HepG2 (cell line): ENCODE results near the gene SETD1B. TPM values are rescaled to one million over a fixed set of nuclear protein-coding genes. Genes with fewer than 3 reads are reported as not detected.

Experiments used
- EEA1 ChIP-seq: sonication (generic); formaldehyde crosslinking; IDR thresholded peaks from 2 replicates; pipeline ENCODE4 v1.5.1; 2020; ENCODE audit warnings: mild to moderate bottlenecking, missing genetic modification reagents, borderline replicate concordance
- FOSL2 ChIP-seq: sonication (generic); formaldehyde crosslinking; IDR thresholded peaks from 2 replicates; pipeline ENCODE4 v1.4.0; 2020; ENCODE audit warnings: missing genetic modification reagents
- FOXO4 ChIP-seq: sonication (generic); formaldehyde crosslinking; conservative IDR thresholded peaks from 2 replicates; pipeline ENCODE4 v1.8.1; 2023; ENCODE audit warnings: missing genetic modification reagents
- GFI1 ChIP-seq: sonication (generic); formaldehyde crosslinking; IDR thresholded peaks from 2 replicates; pipeline ENCODE4 v1.5.0; 2020; ENCODE audit warnings: missing genetic modification reagents, mild to moderate bottlenecking, borderline replicate concordance
- HHEX ChIP-seq: IDR thresholded peaks from 2 replicates; pipeline ENCODE4 v1.6.1; 2016; ENCODE audit warnings: control low read depth
- HNF4G ChIP-seq, 2 experiments: sonication (generic) in 1 of 2; formaldehyde crosslinking in 1 of 2; IDR thresholded peaks; 2 replicates each; pipeline versions ENCODE4 v1.4.0 to v1.6.1; 2011 to 2020; ENCODE audit warnings: borderline replicate concordance in 2 of 2, low read depth in 2 of 2, mild to moderate bottlenecking in 2 of 2, low read length in 1 of 2, missing genetic modification reagents in 1 of 2, moderate library complexity in 1 of 2
- ISL2 ChIP-seq: sonication (generic); formaldehyde crosslinking; IDR thresholded peaks from 2 replicates; pipeline ENCODE4 v1.5.0; 2020; ENCODE audit warnings: missing genetic modification reagents
- KAT7 ChIP-seq: IDR thresholded peaks from 2 replicates; pipeline ENCODE4 v1.6.1; 2018; ENCODE audit warnings: borderline replicate concordance, missing compliant biosample characterization
- RXRB ChIP-seq: IDR thresholded peaks from 2 replicates; pipeline ENCODE4 v1.6.1; 2016; ENCODE audit warnings: borderline replicate concordance, missing genetic modification reagents, missing compliant biosample characterization
- ZNF142 ChIP-seq: sonication (generic); formaldehyde crosslinking; IDR thresholded peaks from 2 replicates; pipeline ENCODE4 v1.4.0; 2020; ENCODE audit warnings: missing genetic modification reagents
- ZNF350 ChIP-seq: sonication (generic); formaldehyde crosslinking; IDR thresholded peaks from 2 replicates; pipeline ENCODE4 v1.4.0; 2020; ENCODE audit warnings: mild to moderate bottlenecking, low read depth, missing genetic modification reagents, borderline replicate concordance
- ZNF589 ChIP-seq: sonication (generic); formaldehyde crosslinking; conservative IDR thresholded peaks from 2 replicates; pipeline ENCODE4 v1.8.0; 2022; ENCODE audit warnings: mild to moderate bottlenecking, moderate library complexity, missing genetic modification reagents
- ZNF605 ChIP-seq: sonication (generic); formaldehyde crosslinking; IDR thresholded peaks from 2 replicates; pipeline ENCODE4 v1.8.0; 2022; ENCODE audit warnings: mild to moderate bottlenecking, missing genetic modification reagents
- ZNF607 ChIP-seq: sonication (generic); formaldehyde crosslinking; IDR thresholded peaks from 2 replicates; pipeline ENCODE4 v1.5.1; 2020; ENCODE audit warnings: missing genetic modification reagents, mild to moderate bottlenecking, borderline replicate concordance
- polyA plus RNA-seq, 8 experiments: library from polyadenylated mRNA; depleted of rRNA in 3 of 8; stranded (reverse) in 7 of 8; unstranded in 1 of 8; fragments of >200 nt; fragmentation: Illumina TruSeq in 4 of 8; extraction: Trizol in 4 of 8; gene quantifications; 2 replicates each; pipeline versions ENCODE4 v1.2.1 to v1.2.3, GENCODE V29; 2011 to 2016; ENCODE audit warnings: low read depth in 4 of 8, missing spikeins in 1 of 8, mixed read lengths in 1 of 8; ENCODE audit not compliant: insufficient read depth in 1 of 8
- total RNA-seq, 5 experiments: library from RNA; depleted of rRNA; stranded (reverse); fragments of >200 nt; fragmentation: Illumina TruSeq; extraction: Trizol; gene quantifications; 2 replicates each; pipeline ENCODE4 v1.2.3, GENCODE V29; 2016; ENCODE audit warnings: low read depth in 1 of 5
- TF ChIP-seq, protein P1 (sequence below): sonication (generic); formaldehyde crosslinking; IDR thresholded peaks from 2 replicates; pipeline ENCODE4 v1.4.0; 2020; ENCODE audit warnings: missing genetic modification reagents, borderline replicate concordance

The SETD1B gene
- total and polyA plus RNA-seq, 2 of the 13 experiments (the other 11 are each of a cell fraction or from before 2014, with no cell fraction given), result 1.1 to 1.4 TPM

GRCh38 chr12:121858662-121859572, 55.1 kb downstream of the SETD1B start, which contains the start of gene HPD (continued):
- TF ChIP-seq ZNF142 (CRISPR knock-in tag) (0 out of 2 replicates have a peak, but pooled peaks have one; percentile 22), ZNF350 (CRISPR knock-in tag) (peak; percentile 19; the same call in 1 of the 2 replicates), HHEX (CRISPR knock-in tag) (no peak), ISL2 (CRISPR knock-in tag) (peak; percentile 33; the same call in 1 of the 2 replicates), EEA1 (CRISPR knock-in tag) (no peak), FOXO4 (CRISPR knock-in tag) (no peak), RXRB (CRISPR knock-in tag) (peak; percentile 31; the same call in 1 of the 2 replicates), ZNF605 (CRISPR knock-in tag) (peak; percentile 47; the same call in 1 of the 2 replicates), FOSL2 (peak; percentile 90), KAT7 (CRISPR knock-in tag) (peak; percentile 72; the same call in 1 of the 2 replicates), HNF4G (IDR thresholded peaks at IDR 0.05; ENCODE audit: borderline replicate concordance, low read depth, low read length) (peak; percentile 84), HNF4G (CRISPR knock-in tag; IDR thresholded peaks at IDR 0.05; ENCODE audit: borderline replicate concordance, low read depth) (0 out of 2 replicates have a peak, but pooled peaks have one; percentile 71), GFI1 (CRISPR knock-in tag) (peak; percentile 42; the same call in 1 of the 2 replicates), ZNF607 (CRISPR knock-in tag) (peak; percentile 75), ZNF589 (CRISPR knock-in tag) (0 out of 2 replicates have a peak, but pooled peaks have one; percentile 42)
- TF ChIP-seq, protein P1, sequence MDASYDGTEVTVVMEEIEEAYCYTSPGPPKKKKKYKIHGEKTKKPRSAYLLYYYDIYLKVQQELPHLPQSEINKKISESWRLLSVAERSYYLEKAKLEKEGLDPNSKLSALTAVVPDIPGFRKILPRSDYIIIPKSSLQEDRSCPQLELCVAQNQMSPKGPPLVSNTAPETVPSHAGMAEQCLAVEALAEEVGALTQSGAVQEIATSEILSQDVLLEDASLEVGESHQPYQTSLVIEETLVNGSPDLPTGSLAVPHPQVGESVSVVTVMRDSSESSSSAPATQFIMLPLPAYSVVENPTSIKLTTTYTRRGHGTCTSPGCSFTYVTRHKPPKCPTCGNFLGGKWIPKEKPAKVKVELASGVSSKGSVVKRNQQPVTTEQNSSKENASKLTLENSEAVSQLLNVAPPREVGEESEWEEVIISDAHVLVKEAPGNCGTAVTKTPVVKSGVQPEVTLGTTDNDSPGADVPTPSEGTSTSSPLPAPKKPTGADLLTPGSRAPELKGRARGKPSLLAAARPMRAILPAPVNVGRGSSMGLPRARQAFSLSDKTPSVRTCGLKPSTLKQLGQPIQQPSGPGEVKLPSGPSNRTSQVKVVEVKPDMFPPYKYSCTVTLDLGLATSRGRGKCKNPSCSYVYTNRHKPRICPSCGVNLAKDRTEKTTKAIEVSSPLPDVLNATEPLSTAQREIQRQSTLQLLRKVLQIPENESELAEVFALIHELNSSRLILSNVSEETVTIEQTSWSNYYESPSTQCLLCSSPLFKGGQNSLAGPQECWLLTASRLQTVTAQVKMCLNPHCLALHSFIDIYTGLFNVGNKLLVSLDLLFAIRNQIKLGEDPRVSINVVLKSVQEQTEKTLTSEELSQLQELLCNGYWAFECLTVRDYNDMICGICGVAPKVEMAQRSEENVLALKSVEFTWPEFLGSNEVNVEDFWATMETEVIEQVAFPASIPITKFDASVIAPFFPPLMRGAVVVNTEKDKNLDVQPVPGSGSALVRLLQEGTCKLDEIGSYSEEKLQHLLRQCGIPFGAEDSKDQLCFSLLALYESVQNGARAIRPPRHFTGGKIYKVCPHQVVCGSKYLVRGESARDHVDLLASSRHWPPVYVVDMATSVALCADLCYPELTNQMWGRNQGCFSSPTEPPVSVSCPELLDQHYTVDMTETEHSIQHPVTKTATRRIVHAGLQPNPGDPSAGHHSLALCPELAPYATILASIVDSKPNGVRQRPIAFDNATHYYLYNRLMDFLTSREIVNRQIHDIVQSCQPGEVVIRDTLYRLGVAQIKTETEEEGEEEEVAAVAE (CRISPR knock-in tag), result peak; percentile 44; the same call in 1 of the 2 replicates
